Astrocyte of the cerebellum (primary cell): Measurements from ENCODE around the gene SLC7A14.

Experiments
- DNase-seq: peaks from one replicate; pipeline ENCODE4 v3.0.0-alpha.2; 2011; ENCODE audit warnings: low read depth
- H3K4me3 ChIP-seq: 2 replicates; pipeline ENCODE4 v1.5.1; 2011; ENCODE audit warnings: mild to moderate bottlenecking, low read depth, low read length, moderate library complexity
- CTCF ChIP-seq: IDR thresholded peaks from 2 replicates; pipeline ENCODE4 v1.5.1; 2012; ENCODE audit warnings: low read length, low read depth, moderate library complexity, mild to moderate bottlenecking; ENCODE audit errors: missing control alignments
- in situ Hi-C: cut with HindIII; loops from 2 replicates; pipeline ENCODE4 v1.10.0; 2017; ENCODE audit warnings: low sequenced_read_pairs

SLC7A14 gene

GRCh38 chr3:170511371-170511770, 74.5 kb downstream of the SLC7A14 start:
- in situ Hi-C loops, result no loop called here

GRCh38 chr3:170508839-170509238, 77.0 kb downstream of the SLC7A14 start:
- in situ Hi-C loops, result no loop called here
- H3K4me3 ChIP-seq, result no peak overlapping the region
- no peak for TF ChIP-seq CTCF
- no peak for DNase-seq

More at GRCh38 chr3:170511371-170511770, 74.5 kb downstream of the SLC7A14 start:
- H3K4me3 ChIP-seq, result no peak overlapping the region
- DNase-seq, result no peak
- TF ChIP-seq CTCF, result no peak

- in situ Hi-C loops, result no loop called here
- no peak for DNase-seq
- H3K4me3 ChIP-seq, result no peak overlapping the region
- no peak for TF ChIP-seq CTCF
Observed at GRCh38 chr3:170508291-170508690, 77.6 kb downstream of the SLC7A14 start.

DNA sequence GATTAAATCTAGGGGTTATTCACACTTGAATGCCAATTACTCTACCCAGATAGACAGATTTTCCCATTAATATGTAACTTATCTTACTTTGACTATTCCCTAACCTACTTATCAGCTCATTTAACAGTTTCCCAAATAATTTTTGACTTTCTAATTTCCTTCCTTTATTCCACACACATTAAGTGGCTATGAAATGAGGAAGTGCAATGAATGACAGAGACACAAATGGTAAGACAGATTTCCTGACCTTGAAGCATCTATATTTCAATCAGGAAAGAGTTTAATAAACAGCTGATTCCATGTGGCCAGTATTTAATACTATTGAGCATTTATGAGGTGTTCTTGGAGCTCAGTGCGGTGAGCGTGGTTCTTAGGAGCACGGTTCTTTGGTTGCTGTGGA, 78.8 kb downstream of the SLC7A14 start:
- no peak for DNase-seq
- TF ChIP-seq CTCF, result no peak
- H3K4me3 ChIP-seq, result no peak overlapping the region
- in situ Hi-C loops, result no loop called here

GRCh38 chr3:170506556-170506955, 79.3 kb downstream of the SLC7A14 start:
- H3K4me3 ChIP-seq, result no peak overlapping the region
- DNase-seq, result no peak
- in situ Hi-C loops, result no loop called here
- TF ChIP-seq CTCF, result no peak

DNA sequence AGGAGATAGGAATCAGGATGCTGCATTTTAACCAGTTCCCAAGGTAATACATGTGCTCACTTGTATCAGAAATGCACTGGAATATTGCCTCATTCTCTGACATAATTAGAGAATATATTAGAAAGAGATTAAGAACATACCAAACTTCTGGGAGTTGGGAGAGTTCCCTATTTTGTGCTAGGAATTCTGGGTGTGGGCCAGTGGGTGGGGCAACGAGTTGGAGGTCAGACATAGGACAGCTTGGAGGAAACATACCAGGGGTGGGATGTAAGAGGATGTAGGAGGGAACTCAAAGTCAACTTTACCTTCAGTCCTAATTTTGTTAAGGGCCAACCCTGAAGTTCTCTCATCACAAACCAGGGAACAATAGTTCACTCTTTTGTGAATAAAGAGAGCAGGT, 83.6 kb downstream of the SLC7A14 start:
- no peak for TF ChIP-seq CTCF
- in situ Hi-C loops, result no loop called here
- no peak overlapping the region for H3K4me3 ChIP-seq
- DNase-seq, result no peak

DNA sequence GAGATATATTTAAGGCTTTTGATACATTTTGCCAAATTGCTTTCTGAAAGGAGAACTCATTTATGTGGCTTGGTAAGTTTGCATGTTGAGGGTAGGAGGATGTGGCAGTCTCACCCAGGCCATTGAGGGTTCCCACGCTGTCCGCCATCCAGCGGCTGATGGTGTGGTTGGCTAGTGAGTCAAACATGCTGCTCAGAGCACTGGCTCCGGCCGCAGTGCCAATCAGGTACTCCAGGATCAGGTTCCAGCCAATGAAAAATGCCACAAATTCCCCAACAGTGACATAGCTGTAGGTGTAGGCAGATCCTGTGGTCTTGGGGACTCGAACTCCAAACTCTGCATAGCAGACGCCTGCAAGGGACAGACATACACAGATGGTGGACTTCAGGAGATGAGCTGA, 84.9 kb downstream of the SLC7A14 start:
- DNase-seq, result no peak
- no peak overlapping the region for H3K4me3 ChIP-seq
- no peak for TF ChIP-seq CTCF
- in situ Hi-C loops, result no loop called here
